T-helper 1 cell treated with Interleukin-12 subunit alpha and Interleukin-12 subunit beta and Interleukin-4 antibody, amounts not matched to agents 30 μg/mL and 1 μg/mL, for 36 hours (primary cell): ENCODE measurements around the gene ZNF814.
"Not testable (repeated sequence)": the region's sequence is repeated elsewhere in the genome, so short reads cannot be mapped to it uniquely, and the experiment has no call there.

Experiments
- H3K27ac Mint-ChIP-seq: one replicate; pipeline ENCODE4 v1.8.0; 2021; ENCODE audit warnings: mild to moderate bottlenecking, mixed read lengths
- H3K27me3 Mint-ChIP-seq: one replicate; pipeline ENCODE4 v1.8.0; 2021; ENCODE audit warnings: low read depth, mixed read lengths
- H3K36me3 Mint-ChIP-seq: one replicate; pipeline ENCODE4 v1.8.0; 2021; ENCODE audit warnings: low read depth, mixed read lengths
- H3K4me1 Mint-ChIP-seq: one replicate; pipeline ENCODE4 v1.8.0; 2021; ENCODE audit warnings: low read depth, mixed read lengths
- H3K4me3 Mint-ChIP-seq: one replicate; pipeline ENCODE4 v1.8.0; 2021; ENCODE audit warnings: mild to moderate bottlenecking, moderate library complexity, mixed read lengths
- H3K9me3 Mint-ChIP-seq: one replicate; pipeline ENCODE4 v1.8.0; 2021; ENCODE audit warnings: mixed read lengths

ZNF814 gene

DNA sequence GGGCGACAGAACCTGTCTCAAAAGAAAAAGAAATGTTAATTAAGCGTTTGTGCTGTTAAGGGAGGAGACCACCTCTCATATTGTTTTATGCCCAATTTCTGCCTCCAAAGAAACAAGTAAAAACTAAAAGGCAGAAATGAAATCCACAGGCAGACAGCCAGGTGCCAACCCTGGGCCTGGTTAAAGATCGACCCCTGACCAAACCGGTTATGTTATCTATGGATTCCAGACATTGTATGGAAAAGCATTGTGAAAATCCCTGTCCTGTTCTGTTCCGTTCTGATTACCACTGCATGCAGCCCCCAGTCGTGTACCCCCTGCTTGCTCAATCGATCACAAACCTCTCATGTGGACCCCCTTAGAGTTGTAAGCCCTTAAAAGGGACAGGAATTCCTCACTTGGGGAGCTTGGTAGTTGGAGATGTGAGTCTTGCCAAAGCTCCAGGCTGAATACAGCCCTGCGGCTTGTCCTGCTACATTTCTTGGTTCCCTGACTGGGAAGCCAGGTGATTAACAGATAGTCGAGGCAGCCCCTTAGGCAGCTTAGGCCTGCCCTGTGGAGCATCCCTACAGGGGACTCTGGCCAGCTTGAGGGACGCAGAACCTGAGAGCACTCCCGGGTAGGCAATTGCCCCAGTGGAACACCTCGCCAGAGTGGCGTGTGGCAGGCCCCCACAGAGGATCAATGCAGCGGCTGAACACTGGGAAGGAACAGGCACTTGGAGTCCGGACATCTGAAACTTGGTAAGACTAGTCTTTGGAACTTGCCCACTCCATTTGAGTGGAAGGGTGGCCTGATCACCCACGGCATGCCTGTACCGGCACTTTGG is 73.4 kb downstream of the ZNF814 start:
- Mint-ChIP-seq H3K4me3 (peak overlapping the region; percentile 94), H3K27ac (peak overlapping the region; percentile 93), H3K9me3 (no peaks in the 10 kb centered on the region), H3K4me1 (peaks cover 40% of the 10 kb centered on the region), H3K36me3 (peaks cover 10% of the 10 kb centered on the region), H3K27me3 (no peaks in the 10 kb centered on the region)

- no peaks in the 10 kb centered on the region for H3K27me3 Mint-ChIP-seq
- H3K9me3 Mint-ChIP-seq: no peaks in the 10 kb centered on the region
- H3K4me1 Mint-ChIP-seq: peaks cover 35% of the 10 kb centered on the region
- H3K36me3 Mint-ChIP-seq: peaks cover 14% of the 10 kb centered on the region
- peak within 1 kb of the TSS; percentile 94 for H3K4me3 Mint-ChIP-seq
- H3K27ac Mint-ChIP-seq: peak within 1 kb of the TSS; percentile 93
Observed at GRCh38 chr19:57814505-57815246, 74.2 kb downstream of the ZNF814 start, which contains the start of gene ZNF552. Gene ZNF552, minus strand, starts transcription at chr19:57814913. Its CDS starts 170 bp downstream, at chr19:57814743.

DNA sequence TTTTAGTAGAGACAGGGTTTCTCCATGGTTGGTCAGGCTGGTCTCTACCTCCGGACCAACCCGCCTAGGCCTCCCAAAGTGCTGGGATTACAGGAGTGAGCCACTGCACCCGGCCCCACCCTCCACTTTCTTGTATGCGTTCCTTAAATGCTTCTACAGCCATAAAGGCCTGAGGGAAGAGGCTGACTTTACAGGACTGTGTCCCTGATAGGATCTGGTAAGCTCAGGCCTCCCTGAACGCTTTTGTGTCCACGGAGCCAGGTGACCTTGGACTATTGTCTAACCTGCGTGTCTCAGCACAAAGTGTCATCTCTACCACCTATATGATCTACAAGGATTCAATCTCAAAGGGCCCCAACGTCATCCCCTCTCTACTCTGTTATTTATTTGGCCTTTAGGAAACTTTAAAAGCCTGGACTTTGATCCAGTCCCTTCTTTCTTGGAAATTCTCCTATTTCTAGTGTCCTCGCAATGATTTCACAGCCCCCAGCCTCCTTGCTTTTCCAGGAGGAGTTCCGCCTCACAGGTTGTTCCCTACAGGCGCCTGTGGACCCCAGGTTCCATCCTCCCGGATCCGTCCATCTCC is 74.8 kb downstream of the ZNF814 start:
- H3K27me3 Mint-ChIP-seq: no peaks in the 10 kb centered on the region
- peak overlapping the region; percentile 94 for H3K4me3 Mint-ChIP-seq
- peaks cover 19% of the 10 kb centered on the region for H3K36me3 Mint-ChIP-seq
- H3K9me3 Mint-ChIP-seq: no peaks in the 10 kb centered on the region
- H3K27ac Mint-ChIP-seq: peak overlapping the region; percentile 93
- H3K4me1 Mint-ChIP-seq: peaks cover 35% of the 10 kb centered on the region

- not testable (repeated sequence) for H3K27me3 Mint-ChIP-seq, H3K9me3 Mint-ChIP-seq
- H3K4me3 Mint-ChIP-seq: peak overlapping the region; percentile 75
- peaks cover 25% of the 10 kb centered on the region for H3K36me3 Mint-ChIP-seq
- peaks cover 31% of the 10 kb centered on the region for H3K4me1 Mint-ChIP-seq
- peak overlapping the region; percentile 75 for H3K27ac Mint-ChIP-seq
Observed at GRCh38 chr19:57812975-57813820, 75.6 kb downstream of the ZNF814 start.

GRCh38 chr19:57812226-57812625 is 76.6 kb downstream of the ZNF814 start:
- Mint-ChIP-seq H3K36me3 (peaks cover 32% of the 10 kb centered on the region), H3K27ac (peak overlapping the region; percentile 43), H3K4me3 (peak overlapping the region; percentile 51), H3K4me1 (peaks cover 31% of the 10 kb centered on the region), H3K9me3 (no peaks in the 10 kb centered on the region), H3K27me3 (no peaks in the 10 kb centered on the region)

GRCh38 chr19:57810410-57811295 is 78.2 kb downstream of the ZNF814 start:
- H3K27ac Mint-ChIP-seq, H3K9me3 Mint-ChIP-seq, H3K27me3 Mint-ChIP-seq, H3K4me3 Mint-ChIP-seq: not testable (repeated sequence)
- Mint-ChIP-seq H3K4me1 (peaks cover 28% of the 10 kb centered on the region), H3K36me3 (peaks cover 41% of the 10 kb centered on the region)

DNA sequence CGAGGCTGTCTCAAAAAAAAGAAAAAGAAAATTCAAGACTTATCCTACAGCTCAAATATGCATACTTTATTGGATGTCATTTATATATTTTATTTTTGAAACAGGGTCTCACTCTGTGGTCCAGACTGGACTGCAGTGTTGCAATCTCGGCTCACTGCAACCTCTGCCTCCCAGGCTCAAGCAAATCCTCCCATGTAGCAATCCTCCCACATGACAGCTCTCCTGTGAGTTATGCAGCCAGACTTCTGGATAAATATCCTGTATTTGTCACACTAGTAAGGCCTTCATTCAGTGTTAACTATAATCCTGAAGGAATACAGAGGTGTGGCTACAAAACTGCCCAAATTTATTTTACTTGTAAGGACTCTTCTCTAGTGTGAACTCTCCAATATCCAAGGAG is 81.3 kb downstream of the ZNF814 start:
- Mint-ChIP-seq H3K4me3 (no peak overlapping the region), H3K27me3 (no peaks in the 10 kb centered on the region), H3K27ac (no peak overlapping the region), H3K36me3 (peaks cover 58% of the 10 kb centered on the region), H3K4me1 (peaks cover 17% of the 10 kb centered on the region), H3K9me3 (no peaks in the 10 kb centered on the region)

GRCh38 chr19:57803594-57804325 is 85.1 kb downstream of the ZNF814 start:
- H3K9me3 Mint-ChIP-seq: no peaks in the 10 kb centered on the region
- H3K27ac Mint-ChIP-seq: peak overlapping the region; percentile 50
- peak overlapping the region; percentile 73 for H3K4me3 Mint-ChIP-seq
- H3K36me3 Mint-ChIP-seq: peaks cover 56% of the 10 kb centered on the region
- H3K27me3 Mint-ChIP-seq: no peaks in the 10 kb centered on the region
- peaks cover 19% of the 10 kb centered on the region for H3K4me1 Mint-ChIP-seq

GRCh38 chr19:57803265-57803593 is 85.6 kb downstream of the ZNF814 start:
- H3K4me1 Mint-ChIP-seq: peaks cover 19% of the 10 kb centered on the region
- H3K9me3 Mint-ChIP-seq: no peaks in the 10 kb centered on the region
- H3K36me3 Mint-ChIP-seq: peaks cover 51% of the 10 kb centered on the region
- no peaks in the 10 kb centered on the region for H3K27me3 Mint-ChIP-seq
- H3K27ac Mint-ChIP-seq: peak overlapping the region; percentile 50
- peak overlapping the region; percentile 73 for H3K4me3 Mint-ChIP-seq

DNA sequence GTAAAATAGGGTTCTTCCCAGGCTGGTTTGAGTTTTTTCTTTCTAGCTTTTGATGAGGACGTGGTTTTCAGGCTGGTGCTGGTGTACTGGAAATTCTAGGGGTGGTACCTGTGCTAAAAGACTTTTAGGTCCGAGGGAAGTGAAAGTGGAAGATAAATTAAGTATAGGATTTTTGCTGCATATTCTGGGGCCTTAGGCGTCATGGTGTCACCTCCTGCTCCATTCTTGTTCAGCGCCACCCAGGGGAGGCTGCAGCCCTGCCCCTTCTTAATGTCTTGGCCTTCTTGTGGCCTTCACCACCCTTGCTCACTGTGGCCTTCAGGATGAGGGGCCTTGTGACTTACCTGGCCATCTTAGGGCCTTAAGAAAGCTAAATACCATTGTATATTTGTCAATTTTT is 86.6 kb downstream of the ZNF814 start:
- H3K4me1 Mint-ChIP-seq: peaks cover 19% of the 10 kb centered on the region
- peaks cover 44% of the 10 kb centered on the region for H3K36me3 Mint-ChIP-seq
- no peak overlapping the region for H3K27ac Mint-ChIP-seq
- no peak overlapping the region for H3K4me3 Mint-ChIP-seq
- no peaks in the 10 kb centered on the region for H3K27me3 Mint-ChIP-seq
- H3K9me3 Mint-ChIP-seq: no peaks in the 10 kb centered on the region

GRCh38 chr19:57800696-57801095 is 88.1 kb downstream of the ZNF814 start:
- H3K4me3 Mint-ChIP-seq: no peak overlapping the region
- peaks cover 1% of the 10 kb centered on the region for H3K9me3 Mint-ChIP-seq
- H3K27ac Mint-ChIP-seq: no peak overlapping the region
- H3K4me1 Mint-ChIP-seq: peaks cover 19% of the 10 kb centered on the region
- peaks cover 46% of the 10 kb centered on the region for H3K36me3 Mint-ChIP-seq
- no peaks in the 10 kb centered on the region for H3K27me3 Mint-ChIP-seq
